A673 (cell line): ENCODE results near the gene SDC1. TPM values are rescaled to one million over a fixed set of nuclear protein-coding genes. Genes with fewer than 3 reads are reported as not detected.

Source experiments
- BruUV-seq: library from RNA; stranded (reverse); fragments of 400-500 nt; replicated peaks from 2 replicates; lab custom pipeline; 2021; lab: Mats Ljungman, UMichigan
- CTCF ChIA-PET: fragments of 300-600 bp; sonication (Branson Sonifier 250); formaldehyde crosslinking; loops from one replicate; lab custom pipeline; 2022; ENCODE audit warnings: antibody characterized with exemption; lab: Charles Lee
- POLR2A ChIA-PET: fragments of 300-600 bp; sonication (Branson Sonifier 250); formaldehyde crosslinking; loops from one replicate; lab custom pipeline; 2022; ENCODE audit warnings: antibody characterized with exemption; ENCODE audit not compliant: low non-redundant PET; lab: Charles Lee
- DNase-seq: peaks from one replicate; pipeline ENCODE4 v3.0.0-alpha.2; 2015; ENCODE audit warnings: low spot score
- H3K27ac ChIP-seq: fragments of 200-600 bp; sonication (generic); 2 replicates; pipeline ENCODE4 v1.5.1; 2016; ENCODE audit warnings: mixed run types, low read depth, mild to moderate bottlenecking, mixed read lengths, antibody characterized with exemption, low read length; ENCODE audit not compliant: poor library complexity, severe bottlenecking
- H3K27me3 ChIP-seq: fragments of 200-600 bp; sonication (generic); replicated peaks from 2 replicates; pipeline ENCODE4 v1.6.1; 2017; ENCODE audit warnings: mixed run types, low read depth, mild to moderate bottlenecking, mixed read lengths, antibody characterized with exemption, low read length; ENCODE audit not compliant: insufficient read depth, poor library complexity
- H3K36me3 ChIP-seq: fragments of 200-600 bp; sonication (generic); 2 replicates; pipeline ENCODE4 v1.6.1; 2016; ENCODE audit warnings: mixed run types, mild to moderate bottlenecking, mixed read lengths, antibody characterized with exemption, low read length; ENCODE audit not compliant: insufficient read depth, poor library complexity, severe bottlenecking
- H3K4me1 ChIP-seq: fragments of 200-600 bp; sonication (generic); 2 replicates; pipeline ENCODE4 v1.6.1; 2017; ENCODE audit warnings: mixed run types, mild to moderate bottlenecking, mixed read lengths, antibody characterized with exemption, low read length; ENCODE audit not compliant: insufficient read depth, poor library complexity, severe bottlenecking
- H3K4me3 ChIP-seq: fragments of 200-600 bp; sonication (generic); 2 replicates; pipeline ENCODE4 v1.5.1; 2016; ENCODE audit warnings: low read depth, mixed run types, mild to moderate bottlenecking, mixed read lengths, low read length; ENCODE audit not compliant: poor library complexity, severe bottlenecking
- H3K9me3 ChIP-seq: fragments of 200-600 bp; sonication (generic); 2 replicates; pipeline ENCODE4 v1.6.1; 2016; ENCODE audit warnings: mixed run types, low read depth, mild to moderate bottlenecking, mixed read lengths, antibody characterized with exemption, low read length; ENCODE audit not compliant: poor library complexity, severe bottlenecking
- EZH2 ChIP-seq: fragments of 200-600 bp; sonication (generic); IDR thresholded peaks from 2 replicates; pipeline ENCODE4 v1.6.1; 2017; ENCODE audit warnings: borderline replicate concordance, low read depth, mild to moderate bottlenecking, mixed read lengths, antibody characterized with exemption, low read length; ENCODE audit not compliant: poor library complexity, severe bottlenecking
- intact Hi-C: fragments of 100-400 bp; cut with micrococcal nuclease; formaldehyde crosslinking; loops from one replicate; pipeline ENCODE4 v1.10.0; 2022; ENCODE audit not compliant: unreplicated experiment
- total RNA-seq: library from RNA; stranded (reverse); gene quantifications from 2 replicates; pipeline ENCODE4 v1.2.3, GENCODE V29; 2021
- TF ChIP-seq, protein P1 (sequence below): fragments of 300-800, 200-600 bp; sonication (generic); conservative IDR thresholded peaks from 2 replicates; pipeline ENCODE4 v1.5.1; 2017; ENCODE audit warnings: low read depth, mild to moderate bottlenecking, antibody characterized with exemption, low read length, moderate library complexity, mixed read lengths

The SDC1 gene
- total RNA-seq, 1 experiment from 2014 or later, result 1.4 TPM

DNA sequence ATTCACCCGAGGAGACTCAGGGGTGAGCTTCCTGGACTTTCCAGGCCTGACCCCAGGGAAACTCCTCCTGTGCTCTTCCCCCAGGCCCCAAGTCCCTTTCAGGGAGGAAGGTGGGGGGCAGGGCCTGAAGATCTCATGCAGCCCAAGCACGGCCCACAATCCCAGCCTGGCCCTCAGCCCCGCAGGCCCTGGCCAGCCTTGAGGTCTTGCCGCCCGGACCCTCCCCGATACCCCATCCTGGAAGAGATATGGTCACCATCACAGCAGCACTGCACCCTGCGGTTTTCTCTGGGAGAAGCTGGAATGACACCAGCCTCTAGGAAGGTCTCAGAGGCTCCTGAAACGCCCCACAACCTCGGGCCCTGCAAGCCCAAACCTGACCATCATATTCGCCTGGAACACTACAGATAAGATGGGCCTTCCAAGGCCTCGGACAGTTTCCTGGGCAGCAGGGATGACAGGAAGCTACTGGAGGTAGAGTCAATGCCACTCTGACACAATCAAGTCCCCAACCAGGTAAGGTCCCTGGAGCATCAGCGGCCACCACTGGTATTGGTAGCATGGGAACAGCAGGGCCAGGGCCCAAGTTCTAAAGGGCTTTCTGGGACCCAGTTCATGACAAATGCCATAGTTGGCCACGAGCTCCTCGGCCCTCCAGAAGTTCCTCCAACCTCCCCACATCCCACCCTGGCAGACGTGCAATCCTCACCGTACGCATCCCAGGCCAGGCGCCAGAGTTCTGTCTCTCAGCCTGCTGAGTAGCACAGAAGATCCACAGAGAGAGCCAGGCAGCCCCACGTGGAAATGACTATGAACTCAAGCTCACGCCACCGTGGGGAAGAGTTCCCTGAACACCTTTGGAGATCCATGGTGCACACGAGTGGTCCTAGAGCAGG is 8.6 kb downstream of the SDC1 start:
- no peak overlapping the region for H3K27ac ChIP-seq
- H3K4me1 ChIP-seq, result peaks cover 24% of the 10 kb centered on the region
- no peak overlapping the region for H3K4me3 ChIP-seq
- intact Hi-C loops, result no loop called here
- H3K27me3 ChIP-seq, result no peaks in the 10 kb centered on the region
- CTCF ChIA-PET, result no interaction called here
- H3K36me3 ChIP-seq, result no peaks in the 10 kb centered on the region
- no peaks in the 10 kb centered on the region for H3K9me3 ChIP-seq
- no peak for DNase-seq
- BruUV-seq, result no TSS peak
- TF ChIP-seq, protein P1, sequence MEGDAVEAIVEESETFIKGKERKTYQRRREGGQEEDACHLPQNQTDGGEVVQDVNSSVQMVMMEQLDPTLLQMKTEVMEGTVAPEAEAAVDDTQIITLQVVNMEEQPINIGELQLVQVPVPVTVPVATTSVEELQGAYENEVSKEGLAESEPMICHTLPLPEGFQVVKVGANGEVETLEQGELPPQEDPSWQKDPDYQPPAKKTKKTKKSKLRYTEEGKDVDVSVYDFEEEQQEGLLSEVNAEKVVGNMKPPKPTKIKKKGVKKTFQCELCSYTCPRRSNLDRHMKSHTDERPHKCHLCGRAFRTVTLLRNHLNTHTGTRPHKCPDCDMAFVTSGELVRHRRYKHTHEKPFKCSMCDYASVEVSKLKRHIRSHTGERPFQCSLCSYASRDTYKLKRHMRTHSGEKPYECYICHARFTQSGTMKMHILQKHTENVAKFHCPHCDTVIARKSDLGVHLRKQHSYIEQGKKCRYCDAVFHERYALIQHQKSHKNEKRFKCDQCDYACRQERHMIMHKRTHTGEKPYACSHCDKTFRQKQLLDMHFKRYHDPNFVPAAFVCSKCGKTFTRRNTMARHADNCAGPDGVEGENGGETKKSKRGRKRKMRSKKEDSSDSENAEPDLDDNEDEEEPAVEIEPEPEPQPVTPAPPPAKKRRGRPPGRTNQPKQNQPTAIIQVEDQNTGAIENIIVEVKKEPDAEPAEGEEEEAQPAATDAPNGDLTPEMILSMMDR, result no peak
- no peak for TF ChIP-seq EZH2
- POLR2A ChIA-PET, result no interaction called here

DNA sequence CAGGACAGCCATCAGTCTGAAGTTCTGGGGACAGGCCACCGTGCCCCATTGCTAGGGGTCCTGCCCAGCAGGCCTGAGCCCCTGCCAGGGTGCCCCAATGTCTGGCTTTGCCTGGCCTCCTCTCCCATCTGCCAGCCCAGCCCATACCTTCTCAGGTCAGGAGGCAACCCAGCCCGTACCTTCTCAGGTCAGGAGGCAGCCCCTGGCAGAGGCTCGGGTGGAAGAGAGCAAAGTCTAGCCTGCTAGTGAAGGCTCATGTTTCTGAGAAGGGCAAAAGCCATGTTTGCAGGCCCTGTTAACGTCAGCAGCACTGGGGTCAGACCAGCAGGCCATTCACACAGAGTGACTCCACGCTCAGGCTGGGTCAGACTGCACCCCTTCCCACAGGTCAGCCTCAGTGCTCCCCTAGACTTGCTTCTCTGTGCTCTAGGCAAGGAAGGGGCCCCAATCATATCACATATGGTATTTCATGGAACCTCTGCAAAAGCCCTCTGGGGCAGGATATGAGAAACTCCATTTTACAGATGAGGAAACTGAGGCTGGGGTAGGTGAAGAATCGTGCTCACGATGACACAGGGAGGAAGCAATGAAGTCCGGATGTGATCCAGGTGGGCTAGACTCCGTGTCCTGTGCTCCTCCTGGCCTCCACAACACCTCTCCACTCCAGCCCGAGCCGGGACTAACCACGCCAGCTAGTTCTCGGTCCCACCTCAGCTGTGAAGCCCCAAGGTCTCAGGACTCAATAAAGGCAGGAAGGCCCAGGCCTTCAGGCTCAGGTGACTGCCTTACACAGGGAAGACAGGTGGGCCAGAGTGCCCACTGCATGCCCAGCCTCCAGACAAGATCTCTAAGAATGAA is 9.5 kb downstream of the SDC1 start:
- no peak for TF ChIP-seq EZH2
- TF ChIP-seq, protein P1, result no peak
- ChIA-PET CTCF (no interaction called here), POLR2A (no interaction called here)
- BruUV-seq, result no TSS peak
- no peak overlapping the region for H3K27ac ChIP-seq
- intact Hi-C loops, result no loop called here
- H3K9me3 ChIP-seq, result no peaks in the 10 kb centered on the region
- H3K36me3 ChIP-seq, result no peaks in the 10 kb centered on the region
- no peak overlapping the region for H3K4me3 ChIP-seq
- H3K27me3 ChIP-seq, result no peaks in the 10 kb centered on the region
- peaks cover 22% of the 10 kb centered on the region for H3K4me1 ChIP-seq
- no peak for DNase-seq

DNA sequence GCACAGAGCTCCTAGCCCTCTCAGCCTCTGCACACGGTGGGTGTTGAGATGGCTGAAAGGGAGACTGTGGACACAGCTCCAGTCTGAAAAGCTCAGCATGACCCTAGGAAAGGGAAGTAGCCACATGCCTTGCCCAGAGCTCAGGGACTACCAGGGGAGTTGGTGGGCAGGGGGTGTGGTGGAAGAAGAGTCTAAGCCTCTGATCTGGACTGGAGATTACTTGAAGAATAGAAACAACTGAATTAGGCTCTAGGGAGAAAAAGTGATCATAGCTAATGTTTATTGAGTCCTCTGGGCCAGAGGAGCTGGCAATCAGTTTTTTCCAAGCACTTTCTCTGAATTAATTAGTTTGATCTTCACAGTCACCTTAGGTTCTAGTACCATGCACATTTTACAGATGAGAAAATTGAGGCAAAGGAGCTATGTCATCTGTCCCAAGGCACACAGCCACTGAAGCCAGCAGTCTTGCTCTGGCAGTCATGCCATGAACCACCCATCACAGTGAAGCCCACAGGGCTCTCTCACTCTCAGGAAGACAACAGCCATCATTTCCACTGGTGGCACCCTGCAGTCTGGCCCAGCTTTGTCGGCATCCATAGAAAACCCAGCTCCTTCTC is 10.3 kb downstream of the SDC1 start:
- no TSS peak for BruUV-seq
- H3K4me3 ChIP-seq, result no peak overlapping the region
- no peak for TF ChIP-seq EZH2
- TF ChIP-seq, protein P1, result no peak
- no peak overlapping the region for H3K27ac ChIP-seq
- no peaks in the 10 kb centered on the region for H3K27me3 ChIP-seq
- POLR2A ChIA-PET, result no interaction called here
- CTCF ChIA-PET, result no interaction called here
- peaks cover 22% of the 10 kb centered on the region for H3K4me1 ChIP-seq
- intact Hi-C loops, result no loop called here
- no peaks in the 10 kb centered on the region for H3K9me3 ChIP-seq
- H3K36me3 ChIP-seq, result no peaks in the 10 kb centered on the region
- DNase-seq, result no peak
